Stimulated activated CD8-positive, alpha-beta memory T cell treated with anti-CD3 and anti-CD28 coated beads, Interleukin-4, amount 100 ng/mL, for 1 hour (primary cell): ENCODE results near the gene MOV10.

ENCODE experiments used
- DNase-seq, 2 donors: peaks; one replicate each; pipeline ENCODE4 v3.0.0-alpha.2; 2020; ENCODE audit warnings: low read depth in 2 of 2, low spot score in 1 of 2

MOV10 gene

DNA sequence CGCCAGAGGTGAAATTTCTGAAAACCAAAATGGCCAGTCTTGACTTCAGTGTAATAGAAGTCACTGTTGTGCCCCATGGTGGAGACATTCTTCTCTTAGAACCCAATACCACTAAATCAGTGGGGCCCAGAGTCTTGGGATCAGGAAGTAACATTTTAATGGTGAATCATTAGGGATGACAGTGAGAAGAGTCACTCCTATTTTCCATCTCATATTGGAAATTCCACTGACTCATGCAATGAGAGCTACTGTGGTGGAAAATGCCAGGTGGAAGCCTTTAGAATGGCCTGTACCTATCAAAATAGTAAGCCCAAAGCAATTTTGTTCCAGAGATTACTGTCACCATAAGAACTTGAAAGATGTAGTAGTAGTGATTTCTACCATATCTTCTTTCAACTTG, 61.3 kb downstream of the MOV10 start:
- no peak for DNase-seq

DNA sequence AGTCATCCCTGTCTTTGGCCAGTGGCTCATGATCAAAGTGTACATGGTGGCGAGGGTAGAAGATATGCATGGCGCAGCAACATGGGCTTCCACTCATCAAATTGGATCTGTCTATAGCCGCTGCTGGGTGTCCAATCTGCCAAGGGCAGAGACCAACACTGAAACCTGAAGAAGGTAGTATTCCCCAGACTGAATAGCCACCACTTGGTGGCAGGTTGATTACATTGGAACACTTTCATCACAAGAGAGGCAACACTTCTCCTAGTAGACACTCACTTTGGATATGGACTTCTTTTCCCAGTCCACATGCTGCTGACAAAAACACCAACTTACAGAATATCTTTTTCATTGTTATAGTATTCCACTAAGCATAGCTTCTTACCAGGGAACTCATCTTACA, 63.1 kb downstream of the MOV10 start:
- no peak for DNase-seq

DNA sequence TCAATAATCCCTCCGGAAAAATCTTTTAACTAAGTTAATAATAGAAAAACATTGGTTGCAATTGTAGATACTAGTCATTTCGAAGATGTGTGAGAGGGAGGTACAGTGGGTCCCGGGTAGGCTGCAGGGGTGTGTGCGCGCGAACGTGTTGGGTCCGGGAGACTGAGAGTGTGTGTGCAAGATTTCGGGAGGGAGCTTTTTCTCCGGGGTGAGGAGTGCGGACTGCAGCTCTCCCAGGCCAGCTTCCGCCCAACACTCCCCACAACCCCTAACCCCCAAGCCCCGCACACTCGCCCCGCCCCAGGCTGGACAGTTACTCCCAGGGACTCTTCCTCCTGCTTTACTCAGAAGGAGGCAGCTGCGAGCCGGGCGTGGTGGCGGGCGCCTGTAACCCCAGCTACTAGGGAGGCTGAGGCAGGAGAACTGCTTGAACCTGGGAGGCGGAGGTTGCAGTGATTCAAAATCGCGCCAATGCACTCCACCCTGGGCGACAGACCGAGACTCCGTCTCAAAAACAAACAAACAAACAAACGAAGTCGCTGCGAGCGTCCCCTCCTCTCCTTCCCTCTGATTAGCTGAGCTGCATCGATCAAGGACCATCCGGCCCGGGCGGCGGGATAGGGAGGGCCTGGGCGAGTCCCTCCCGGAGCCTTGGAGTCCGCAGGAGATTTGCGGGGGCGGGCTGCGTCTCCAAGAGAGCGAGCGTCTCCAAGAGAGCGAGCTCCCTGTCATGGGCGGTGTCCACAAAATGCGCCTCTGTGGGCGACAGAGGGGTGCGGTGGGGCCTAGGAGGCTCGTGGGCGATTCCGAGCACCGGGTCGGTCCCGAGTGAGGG, 68.9 kb downstream of the MOV10 start:
- DNase-seq = no peak

DNA sequence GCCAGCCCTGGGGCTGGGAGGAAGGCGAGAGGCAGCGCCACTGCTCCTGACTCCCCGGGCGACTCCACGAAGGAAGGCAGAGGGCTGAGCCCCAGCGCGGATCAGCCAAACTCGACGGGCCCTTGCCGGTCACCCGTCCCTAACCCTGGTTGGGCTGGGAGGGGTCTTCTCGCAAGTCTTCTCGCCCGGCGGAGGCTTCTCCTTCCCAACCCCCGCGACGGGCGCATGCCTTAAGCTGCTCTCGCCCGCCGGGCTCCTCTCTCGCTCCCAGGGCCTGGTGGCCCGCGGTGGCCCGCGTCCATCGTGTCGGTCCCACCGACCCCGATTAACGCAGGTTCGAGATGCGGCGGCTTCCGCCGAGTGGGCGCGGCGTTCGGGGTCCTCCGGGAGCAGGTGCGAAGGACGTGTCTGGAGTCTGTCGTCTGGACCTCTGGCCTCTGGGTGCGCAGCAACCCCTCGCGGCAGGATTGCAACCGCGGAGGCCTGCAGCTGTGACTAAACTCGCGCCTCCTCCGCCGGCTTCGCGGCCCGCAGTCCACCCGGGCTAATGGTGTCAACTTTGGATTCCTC, 69.6 kb downstream of the MOV10 start:
- DNase-seq = no peak

DNA sequence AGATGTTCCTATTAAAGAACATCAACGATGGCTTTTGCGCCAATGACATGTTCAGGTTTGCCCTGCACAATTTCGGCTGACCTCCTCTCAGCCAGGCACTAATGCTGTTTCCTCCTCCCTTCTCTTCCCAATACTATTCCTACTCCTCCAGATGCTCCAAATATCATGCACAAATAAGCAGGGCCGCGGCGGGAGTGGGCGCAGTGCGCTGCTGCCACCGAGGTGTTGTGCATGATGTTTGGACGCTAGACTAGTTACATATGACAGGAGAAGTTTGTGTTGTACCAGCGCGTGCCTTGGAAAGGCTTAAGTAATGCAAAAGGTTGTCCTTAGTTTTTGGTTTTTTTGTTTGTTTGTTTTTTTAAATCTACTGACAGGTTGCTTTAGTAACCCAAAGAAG, 73.9 kb downstream of the MOV10 start:
- DNase-seq = no peak
